Activated naive CD4-positive, alpha-beta T cell treated with anti-CD3 and anti-CD28 coated beads, Interleukin-2, amount 50 U/mL, for 72 hours (primary cell): ENCODE measurements around the gene BLOC1S4. TPM values are rescaled to one million over a fixed set of nuclear protein-coding genes. Genes with fewer than 3 reads are reported as not detected.

Experiments used
- ATAC-seq, 2 donors: fragments of 150-1000 bp; cut with Tn5 transposase; 2 replicates each; pipeline ENCODE4 v1.10.0; 2021; ENCODE audit warnings: mild to moderate bottlenecking in 2 of 2, moderate library complexity in 2 of 2
- DNase-seq, 2 donors: peaks; one replicate each; pipeline ENCODE4 v3.0.0; 2021 to 2022; ENCODE audit warnings: low spot score in 2 of 2
- H3K27ac Mint-ChIP-seq, 2 donors: one replicate each; pipeline ENCODE4 v1.8.0; 2022; ENCODE audit warnings: mild to moderate bottlenecking in 2 of 2, mixed read lengths in 2 of 2
- H3K36me3 Mint-ChIP-seq, 2 donors: one replicate each; pipeline ENCODE4 v1.8.0; 2022; ENCODE audit warnings: mixed read lengths in 2 of 2
- H3K9me3 Mint-ChIP-seq, 2 donors: one replicate each; pipeline ENCODE4 v1.8.0; 2022; ENCODE audit warnings: mixed read lengths in 2 of 2
- total RNA-seq, 2 donors: library from RNA; stranded (reverse); gene quantifications; one replicate each; pipeline ENCODE4 v1.2.3, GENCODE V29; 2022

Gene BLOC1S4
- total RNA-seq, 2 donors from 2014 or later = 7.2 to 15.9 TPM

DNA sequence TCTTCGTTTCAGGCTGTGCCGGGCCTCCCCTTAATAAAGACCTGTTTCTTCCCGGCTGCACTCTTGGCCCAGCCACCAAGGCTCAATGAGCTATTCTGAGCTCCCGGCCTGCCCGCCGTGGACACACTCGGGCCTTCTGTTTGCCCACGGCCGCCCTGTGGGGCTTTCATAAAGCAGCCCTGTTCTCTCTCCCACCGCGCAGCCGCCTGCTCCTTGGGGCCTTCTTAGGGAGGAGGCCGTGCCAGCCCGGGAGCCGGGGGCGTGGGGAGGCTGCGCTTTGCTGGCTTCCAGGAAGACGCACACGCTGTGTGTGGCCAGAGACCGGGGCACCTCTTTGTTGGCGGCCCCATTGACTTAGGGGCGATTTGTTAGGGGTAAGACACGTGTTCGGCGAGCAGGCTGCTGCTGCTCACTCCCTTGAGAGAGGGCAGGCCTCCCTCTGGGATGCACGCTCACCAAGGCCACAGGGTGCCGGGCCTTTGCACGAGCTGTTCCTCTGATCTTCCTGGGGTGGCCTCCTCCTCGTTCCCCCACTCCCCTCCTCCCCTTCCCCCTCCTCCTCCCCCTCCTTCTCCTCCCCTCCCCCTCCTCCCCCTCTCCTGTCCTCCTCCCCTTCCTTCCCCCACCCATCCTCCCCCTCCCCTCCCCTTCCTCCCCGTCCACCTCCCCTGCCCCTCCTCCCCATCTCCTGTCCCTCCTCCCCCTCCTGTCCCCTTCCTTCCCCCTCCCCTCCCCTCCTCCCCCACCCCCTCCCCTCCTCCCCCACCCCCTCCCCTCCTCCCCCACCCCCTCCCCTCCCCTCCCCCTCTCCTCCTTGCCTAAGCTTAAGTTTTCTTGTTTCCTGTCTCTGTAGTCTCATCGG is 11.3 kb downstream of the BLOC1S4 start:
- Mint-ChIP-seq H3K9me3 (no peaks in the 10 kb centered on the region), H3K36me3 (no peaks in the 10 kb centered on the region), H3K27ac (no peak overlapping the region)
- DNase-seq = no peak
- no peak for ATAC-seq

DNA sequence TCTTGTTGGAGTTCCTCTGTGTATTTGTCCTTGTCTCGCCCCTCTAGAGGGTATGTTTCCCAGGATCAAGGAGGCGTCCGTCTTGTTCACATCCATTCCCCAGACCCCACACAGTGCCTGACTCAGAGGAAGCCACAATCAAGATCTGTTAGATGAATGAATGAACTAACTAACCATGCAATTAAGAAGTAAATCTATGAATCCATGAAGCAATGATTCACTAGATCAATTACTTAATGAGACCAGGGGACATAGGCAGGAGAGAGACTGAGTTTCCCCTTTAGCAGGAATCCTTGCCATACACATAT is 11.9 kb downstream of the BLOC1S4 start:
- ATAC-seq (no peak), DNase-seq (no peak)
- Mint-ChIP-seq H3K27ac (no peak overlapping the region), H3K9me3 (no peaks in the 10 kb centered on the region), H3K36me3 (no peaks in the 10 kb centered on the region)

DNA sequence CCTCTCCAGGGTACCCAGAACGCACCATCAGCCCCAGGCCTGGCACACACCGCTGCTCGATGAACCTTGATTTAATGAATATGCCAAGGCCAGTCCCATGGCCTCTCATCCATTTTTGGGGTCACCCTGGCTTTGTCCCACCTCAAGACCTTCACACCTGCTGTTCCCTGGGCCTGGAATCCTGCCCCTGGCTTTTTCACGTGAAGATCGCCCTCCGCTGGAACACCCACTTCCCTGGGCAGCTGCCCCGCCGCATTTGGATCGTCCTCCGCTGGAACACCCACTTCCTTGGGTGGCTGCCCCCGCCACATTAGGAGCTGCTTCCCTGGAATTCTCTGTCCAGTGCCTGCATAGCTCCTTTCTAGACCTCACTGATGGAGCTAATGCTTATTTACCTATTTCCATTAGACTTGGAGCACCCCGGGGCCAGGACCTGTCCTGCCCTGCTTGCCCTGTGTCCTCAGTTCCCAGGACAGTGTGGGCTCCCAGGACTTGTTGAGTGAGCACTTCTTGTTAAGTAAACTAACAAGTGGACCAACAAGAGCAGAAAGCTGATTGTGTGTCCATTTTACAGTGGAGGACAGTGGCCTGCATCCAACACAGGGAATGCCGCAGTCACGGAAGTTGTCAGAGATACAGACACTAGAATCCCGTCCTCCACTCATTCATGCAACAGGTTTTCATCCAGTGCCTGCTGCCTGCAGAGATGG is 12.5 kb downstream of the BLOC1S4 start:
- Mint-ChIP-seq H3K36me3 (no peaks in the 10 kb centered on the region), H3K27ac (peak overlapping the region in 1 of 2 donors; percentile 77), H3K9me3 (no peaks in the 10 kb centered on the region)
- DNase-seq (no peak), ATAC-seq (no peak)

- ATAC-seq (no peak), DNase-seq (no peak)
- H3K9me3 Mint-ChIP-seq = no peaks in the 10 kb centered on the region
- no peaks in the 10 kb centered on the region for H3K36me3 Mint-ChIP-seq
- H3K27ac Mint-ChIP-seq = no peak overlapping the region
These were observed 14.8 kb downstream of the BLOC1S4 start for GRCh38 chr4:6730603-6731317.

DNA sequence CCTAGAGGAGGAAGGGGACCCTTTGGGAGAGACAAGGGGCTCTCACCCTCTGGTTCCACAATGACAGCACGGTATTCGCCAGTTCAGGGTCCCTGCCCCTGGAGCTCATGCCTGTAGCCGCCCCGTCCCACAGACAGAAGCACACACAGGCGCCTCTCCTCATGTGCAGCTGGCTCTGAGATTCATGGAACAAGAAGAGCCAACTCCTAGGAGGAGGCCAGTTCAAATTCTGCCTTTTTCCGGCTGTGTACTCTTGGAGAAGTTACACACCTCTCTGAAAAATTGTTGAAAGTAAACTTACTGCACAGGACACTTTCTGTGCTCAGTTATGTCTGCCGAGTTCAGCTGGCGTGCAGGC is 15.3 kb downstream of the BLOC1S4 start:
- no peaks in the 10 kb centered on the region for H3K36me3 Mint-ChIP-seq
- H3K9me3 Mint-ChIP-seq = no peaks in the 10 kb centered on the region

DNA sequence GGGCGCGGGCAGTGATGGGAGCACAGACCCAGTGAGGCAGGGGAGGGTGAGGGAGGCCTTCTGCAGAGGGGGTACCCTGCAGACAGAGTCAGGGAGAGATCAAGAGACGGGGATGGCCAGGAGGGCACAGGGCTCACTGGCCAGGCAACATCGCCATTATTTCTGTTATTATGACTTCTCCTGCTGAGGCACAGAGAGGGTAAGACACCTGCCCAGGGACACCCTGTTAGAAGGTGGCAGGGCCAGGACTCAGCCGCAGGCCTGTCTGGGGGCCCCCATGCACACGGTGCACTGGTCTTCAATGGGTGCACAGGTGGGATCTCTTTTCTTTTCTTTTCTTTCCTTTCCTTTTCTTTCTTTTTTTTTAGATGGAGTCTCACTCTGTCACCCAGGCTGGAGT is 15.8 kb downstream of the BLOC1S4 start:
- ATAC-seq (no peak), DNase-seq (no peak)
- H3K27ac Mint-ChIP-seq = peak overlapping the region in 1 of 2 donors; percentile 72
- no peaks in the 10 kb centered on the region for H3K36me3 Mint-ChIP-seq
- H3K9me3 Mint-ChIP-seq = no peaks in the 10 kb centered on the region

More for the DNA sequence above, 15.3 kb downstream of the BLOC1S4 start:
- ATAC-seq (no peak), DNase-seq (no peak)
- H3K27ac Mint-ChIP-seq = no peak overlapping the region

DNA sequence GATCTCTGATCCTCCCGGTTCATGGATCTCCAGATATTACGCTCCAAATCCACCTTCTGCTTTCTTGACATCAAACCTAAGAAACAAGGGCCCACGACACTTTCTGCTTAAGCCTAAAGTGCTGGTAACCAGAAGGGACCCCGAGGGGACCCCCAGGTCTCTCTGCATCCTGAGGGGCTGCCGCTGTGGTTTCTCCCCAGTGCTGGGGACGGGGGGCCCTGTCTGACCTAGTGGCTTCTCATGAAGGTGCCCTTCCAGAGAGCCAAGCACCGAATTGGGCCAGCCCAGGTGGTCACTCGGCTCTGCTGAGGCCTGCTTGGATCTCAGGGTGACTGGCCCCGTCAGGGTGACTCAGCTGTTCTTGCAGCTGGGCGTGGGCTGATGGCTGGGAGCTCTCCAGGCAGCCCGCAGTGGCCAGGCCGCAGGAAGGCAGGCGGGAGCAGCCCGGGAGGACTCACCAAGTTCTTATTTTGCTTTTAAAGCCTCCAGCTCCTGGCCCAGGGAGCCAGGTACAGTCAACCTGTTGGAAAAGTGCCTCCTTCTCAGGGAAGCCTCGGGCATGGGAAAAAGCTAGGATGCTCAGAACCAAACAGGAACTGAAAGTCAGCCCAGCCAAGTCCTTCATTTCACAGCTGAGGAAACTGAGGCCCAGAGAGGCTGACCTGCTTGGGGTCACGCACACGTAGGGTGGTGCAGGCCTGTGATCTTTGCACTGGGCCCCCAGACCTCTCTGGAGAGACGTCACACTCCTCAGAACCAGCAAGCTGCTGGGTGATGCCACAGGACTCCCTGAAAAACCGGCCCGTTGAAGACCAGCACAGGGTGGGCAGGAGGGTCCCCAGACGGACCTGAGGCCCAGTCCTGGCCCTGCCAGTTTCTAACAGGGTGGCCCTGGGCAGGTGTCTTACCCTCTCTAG is 16.7 kb downstream of the BLOC1S4 start:
- ATAC-seq (no peak), DNase-seq (no peak)
- peak overlapping the region in 1 of 2 donors; percentile 72 for H3K27ac Mint-ChIP-seq
- H3K9me3 Mint-ChIP-seq = no peaks in the 10 kb centered on the region
- no peaks in the 10 kb centered on the region for H3K36me3 Mint-ChIP-seq

DNA sequence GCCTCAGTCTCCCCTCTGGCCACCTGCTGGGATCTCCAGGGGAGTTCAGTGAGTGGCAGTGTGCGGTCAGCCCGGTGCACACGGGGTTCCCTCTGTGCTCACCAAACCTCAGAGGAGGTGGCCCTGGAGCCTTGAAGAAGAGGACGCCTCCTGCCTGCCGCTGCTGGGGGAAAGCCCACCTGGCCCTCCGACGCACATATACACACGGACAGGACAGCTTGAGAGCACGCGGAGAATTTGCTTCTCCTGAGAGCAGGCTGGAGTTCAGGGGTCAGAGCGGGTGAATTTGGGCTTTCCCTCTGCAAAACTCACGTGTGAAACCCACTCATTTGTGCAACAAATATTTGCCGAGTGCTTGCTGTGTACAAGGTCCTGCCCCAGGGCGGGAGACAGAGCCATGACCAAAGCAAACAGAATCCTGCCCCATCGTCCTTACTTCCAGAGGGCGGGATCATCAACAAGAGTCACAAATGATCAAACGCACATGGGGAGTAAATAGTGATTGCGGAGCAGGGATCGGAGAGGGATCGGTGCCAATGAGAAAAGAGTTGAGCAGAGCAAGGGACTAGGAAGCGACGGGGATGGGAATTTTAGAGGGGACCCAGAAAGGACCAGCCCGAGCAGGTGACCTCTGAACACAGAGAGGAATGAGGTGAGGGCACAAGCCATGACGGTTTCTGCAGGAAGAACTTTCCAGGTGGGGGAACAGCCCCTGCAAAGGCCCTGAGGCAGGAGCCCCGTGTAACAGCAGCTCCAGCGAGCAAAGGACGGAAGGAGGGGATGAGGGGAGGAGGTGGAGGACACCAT is 17.6 kb downstream of the BLOC1S4 start:
- no peaks in the 10 kb centered on the region for H3K36me3 Mint-ChIP-seq
- H3K27ac Mint-ChIP-seq = no peak overlapping the region
- no peaks in the 10 kb centered on the region for H3K9me3 Mint-ChIP-seq
- no peak for DNase-seq
- ATAC-seq = no peak

DNA sequence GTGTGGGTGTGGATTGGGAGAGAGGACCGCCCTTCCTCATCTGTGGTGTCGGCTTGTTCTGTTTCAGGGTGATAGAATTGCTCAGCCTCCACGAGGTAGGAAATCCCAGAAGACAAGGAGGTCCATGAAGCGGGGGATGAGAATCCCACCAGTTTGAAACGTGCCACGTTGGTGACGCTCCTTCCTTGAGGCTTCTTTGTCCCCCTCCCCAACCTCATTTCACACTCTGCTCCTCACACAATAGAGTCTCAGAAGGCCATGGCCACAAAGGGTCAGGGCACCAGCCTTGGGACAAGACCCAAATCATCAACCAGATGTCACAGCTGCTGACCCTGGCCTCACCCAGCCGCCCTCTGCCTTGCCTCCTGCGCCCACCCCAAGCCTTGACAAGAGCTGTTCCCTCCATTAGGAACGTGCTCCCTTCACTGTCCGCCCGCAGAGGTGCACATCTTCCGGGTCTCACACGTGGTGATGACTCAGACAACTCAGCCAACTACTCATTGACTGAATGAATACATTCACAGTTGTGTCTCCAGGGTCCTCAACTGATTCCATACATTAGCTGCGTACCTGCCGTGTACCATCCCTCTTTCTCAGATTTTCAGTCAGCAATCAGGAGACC is 18.3 kb downstream of the BLOC1S4 start:
- Mint-ChIP-seq H3K36me3 (no peaks in the 10 kb centered on the region), H3K27ac (peak overlapping the region in 1 of 2 donors; percentile 49), H3K9me3 (no peaks in the 10 kb centered on the region)
- DNase-seq (no peak), ATAC-seq (no peak)

- Mint-ChIP-seq H3K27ac (no peak overlapping the region), H3K36me3 (no peaks in the 10 kb centered on the region), H3K9me3 (no peaks in the 10 kb centered on the region)
- DNase-seq = no peak
- no peak for ATAC-seq
These were observed 23.9 kb downstream of the BLOC1S4 start for GRCh38 chr4:6739920-6740319.

DNA sequence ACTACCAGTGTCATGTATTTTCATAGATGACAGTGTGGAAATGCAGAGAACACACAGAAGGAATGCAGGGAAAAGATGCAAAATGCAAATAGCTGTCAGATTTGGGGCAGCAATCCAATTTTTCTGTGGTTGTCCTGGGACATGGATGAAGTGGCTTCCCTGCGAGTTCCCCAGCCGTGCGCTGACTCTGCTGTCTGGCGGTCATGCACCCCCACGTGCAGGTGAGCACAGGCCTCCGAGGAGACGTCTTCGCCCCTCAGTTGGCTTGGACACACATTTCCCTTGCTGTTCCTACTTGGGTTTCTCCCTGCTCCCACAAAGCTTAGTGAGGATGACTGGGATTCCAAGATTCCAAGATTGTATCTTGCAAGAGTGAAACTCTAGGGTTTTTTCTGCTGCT is 24.4 kb downstream of the BLOC1S4 start:
- DNase-seq (no peak), ATAC-seq (no peak)
- H3K36me3 Mint-ChIP-seq = no peaks in the 10 kb centered on the region
- H3K9me3 Mint-ChIP-seq = no peaks in the 10 kb centered on the region
- no peak overlapping the region for H3K27ac Mint-ChIP-seq

DNA sequence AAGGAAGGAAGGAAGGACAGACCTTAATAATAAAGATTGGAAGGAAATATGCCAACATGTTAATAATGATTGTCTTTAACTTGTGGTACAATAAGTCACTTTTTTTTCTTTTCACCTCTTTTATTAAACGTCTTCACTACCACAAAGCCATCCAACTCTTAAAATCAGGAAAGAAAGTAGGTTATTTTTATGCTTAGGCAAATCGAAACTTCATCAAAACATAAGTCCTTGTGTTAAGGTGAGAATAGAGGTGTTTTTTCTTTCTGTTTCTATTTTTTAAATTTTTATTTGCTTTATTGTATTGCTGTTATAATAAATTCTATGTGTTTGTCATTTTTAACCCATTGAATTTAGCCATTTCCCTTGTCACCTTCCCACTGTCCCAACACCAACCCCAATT is 26.5 kb downstream of the BLOC1S4 start:
- DNase-seq (no peak), ATAC-seq (no peak)
- Mint-ChIP-seq H3K9me3 (no peaks in the 10 kb centered on the region), H3K27ac (no peak overlapping the region), H3K36me3 (no peaks in the 10 kb centered on the region)

- Mint-ChIP-seq H3K9me3 (no peaks in the 10 kb centered on the region), H3K36me3 (no peaks in the 10 kb centered on the region), H3K27ac (no peak overlapping the region)
- DNase-seq = no peak
- ATAC-seq = no peak
These were observed 27.0 kb downstream of the BLOC1S4 start for GRCh38 chr4:6742989-6743388.

DNA sequence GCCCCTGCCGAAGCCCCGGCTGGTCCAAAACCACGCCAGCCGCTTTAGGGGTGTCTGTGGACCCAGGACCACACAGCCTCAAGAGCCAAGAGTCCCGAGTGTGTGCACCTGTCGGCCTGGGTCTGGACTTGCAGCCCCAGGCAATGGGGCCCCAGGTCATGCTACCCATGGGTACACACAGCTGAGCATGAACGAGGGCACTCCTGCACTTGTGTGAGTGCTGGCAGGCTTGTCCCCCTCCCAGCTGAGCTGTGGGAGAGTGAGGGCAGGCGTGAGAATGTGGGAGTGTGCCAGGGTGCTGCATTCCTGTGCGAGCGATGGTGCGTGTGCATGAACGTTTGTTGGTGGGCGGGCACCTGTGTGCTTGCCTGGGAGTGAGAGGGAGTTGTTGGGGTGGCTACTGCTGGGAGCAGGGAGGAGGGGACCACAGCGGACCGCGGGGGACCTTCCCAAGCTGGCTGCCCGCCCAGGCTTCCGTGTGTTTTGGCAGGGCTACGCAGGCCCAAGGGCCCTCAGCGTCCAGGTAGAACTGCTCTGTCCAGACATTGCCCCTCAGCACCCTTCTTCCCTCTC is 30.8 kb downstream of the BLOC1S4 start:
- ATAC-seq = no peak
- Mint-ChIP-seq H3K27ac (no peak overlapping the region), H3K36me3 (no peaks in the 10 kb centered on the region), H3K9me3 (no peaks in the 10 kb centered on the region)
- DNase-seq = no peak

DNA sequence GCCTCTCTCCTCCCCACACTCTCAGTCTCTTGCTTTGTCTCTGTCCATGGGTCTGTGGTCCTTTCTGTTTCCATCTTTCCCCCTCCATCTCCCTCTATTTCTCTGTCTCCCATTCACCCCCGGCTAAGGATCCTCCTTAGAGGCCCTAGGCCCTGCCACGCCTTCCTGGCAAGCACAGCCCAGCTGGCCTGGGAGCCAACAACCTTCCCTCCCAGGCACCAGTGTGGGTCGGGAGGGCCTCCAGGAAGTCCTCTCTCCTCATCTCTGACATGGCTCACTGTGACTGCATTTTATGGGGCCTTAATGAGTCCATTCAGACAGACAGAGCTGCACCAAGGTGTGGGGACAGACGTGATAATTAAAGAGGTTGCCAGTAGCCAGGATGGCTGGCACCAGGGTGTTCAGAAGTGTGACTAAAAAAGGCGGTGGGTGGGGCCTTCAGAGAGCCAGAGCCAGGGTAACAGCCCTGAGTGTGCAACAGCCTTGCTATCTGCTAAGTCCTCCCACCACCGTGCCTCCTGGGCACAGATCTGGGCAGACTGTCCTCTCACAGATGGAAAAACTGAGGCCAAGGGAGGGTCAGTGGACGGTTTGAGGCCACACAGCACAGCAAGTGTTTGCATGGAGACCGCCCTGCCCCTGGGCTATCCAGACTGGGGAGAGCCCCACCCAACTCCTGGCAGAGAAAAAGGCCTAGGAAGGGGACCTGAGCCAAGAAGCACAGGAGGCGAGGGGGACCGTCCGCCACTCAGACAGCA is 31.5 kb downstream of the BLOC1S4 start:
- DNase-seq (no peak), ATAC-seq (no peak)
- Mint-ChIP-seq H3K27ac (peak overlapping the region in 1 of 2 donors; percentile 50), H3K9me3 (no peaks in the 10 kb centered on the region), H3K36me3 (no peaks in the 10 kb centered on the region)
